Measurements from ENCODE around the gene CLEC16A. TPM values are rescaled to one million over a fixed set of nuclear protein-coding genes. Genes with fewer than 3 reads are reported as not detected.

Gene CLEC16A
- total and polyA plus RNA-seq, 9 of the 15 experiments (the other 6 are each of a cell fraction or from before 2014, with no cell fraction given) = 1.00 to 22.3 (median 10.0) TPM

- TF ChIP-seq STAT6 (CRISPR knock-in tag; IDR thresholded peaks at IDR 0.05) = no peak
- 0 out of 2 replicates have a peak, but pooled peaks have one; percentile 29 for TF ChIP-seq MYC (IDR thresholded peaks at IDR 0.05; ENCODE audit: low read depth, low read length)
- no peak for TF ChIP-seq MYC (CRISPR knock-in tag; IDR thresholded peaks at IDR 0.05; ENCODE audit: borderline replicate concordance, low read depth)
- TF ChIP-seq TFAP4 (CRISPR knock-in tag; IDR thresholded peaks at IDR 0.05; ENCODE audit: borderline replicate concordance) = peak; percentile 99
- 0 out of 2 replicates have a peak, but pooled peaks have one; percentile 10 for TF ChIP-seq ZBTB40 (IDR thresholded peaks at IDR 0.05)
- no peak for TF ChIP-seq ZBTB40 (CRISPR knock-in tag; IDR thresholded peaks at IDR 0.05)
- no peak for TF ChIP-seq PHB2 (IDR thresholded peaks at IDR 0.05; ENCODE audit: low read depth)
- TF ChIP-seq TSHZ1 (CRISPR knock-in tag; IDR thresholded peaks at IDR 0.05) = no peak
- TF ChIP-seq BHLHE40 (IDR thresholded peaks at IDR 0.05; ENCODE audit: low read length) = peak; percentile 96
- TF ChIP-seq SMARCA4 (IDR thresholded peaks at IDR 0.05) = peak; percentile 76
- peak; percentile 25; the same call in 1 of the 2 replicates for TF ChIP-seq TAL1 (IDR thresholded peaks at IDR 0.05)
- TF ChIP-seq ESRRA (IDR thresholded peaks at IDR 0.05; ENCODE audit: borderline replicate concordance, low read depth) = peak; percentile 92; the same call in 1 of the 2 replicates
Measured at GRCh38 chr16:11133344-11133943, 189.1 kb downstream of the CLEC16A start (continued).

Measured in K562 (cell line).